Measurements from ENCODE around the gene AVEN.

- TF ChIP-seq CTCF (IDR thresholded peaks at IDR 0.05) (no peak), POLR2A (IDR thresholded peaks at IDR 0.05) (no peak)
Measured at GRCh38 chr15:33846142-33846541, 192.9 kb downstream of the AVEN start.

Measured in uterus (tissue), 2 donors.